Mesenchymal stem cell (in vitro differentiated cells and primary cell): ENCODE measurements around the gene EFHC2.

ENCODE experiments used
- DNase-seq: peaks from one replicate; pipeline ENCODE4 v3.0.0-alpha.2; 2013
- H2AFZ ChIP-seq: one replicate; pipeline ENCODE4 v1.6.1; 2013; ENCODE audit warnings: low read depth, mild to moderate bottlenecking, control low read depth, inconsistent platforms, low read length, moderate library complexity
- H2AK5ac ChIP-seq: 2 replicates; pipeline ENCODE4 v1.6.1; 2013; ENCODE audit warnings: low read length, moderate library complexity, mild to moderate bottlenecking, inconsistent platforms; ENCODE audit not compliant: severe bottlenecking
- H2BK120ac ChIP-seq: one replicate; pipeline ENCODE4 v1.6.1; 2013; ENCODE audit warnings: low read depth, mild to moderate bottlenecking, inconsistent platforms, low read length, moderate library complexity
- H2BK12ac ChIP-seq, 2 experiments: one replicate each; pipeline ENCODE4 v1.6.1; 2013; ENCODE audit warnings: inconsistent platforms in 2 of 2, low read length in 2 of 2, mild to moderate bottlenecking in 2 of 2, moderate library complexity in 2 of 2, control low read depth in 1 of 2
- H2BK15ac ChIP-seq: one replicate; pipeline ENCODE4 v1.6.1; 2013; ENCODE audit warnings: mild to moderate bottlenecking, low read depth, inconsistent platforms; ENCODE audit not compliant: poor library complexity, severe bottlenecking
- H2BK5ac ChIP-seq: 2 replicates; pipeline ENCODE4 v1.6.1; 2013; ENCODE audit warnings: low read depth, mild to moderate bottlenecking, low read length, control low read depth, inconsistent platforms; ENCODE audit not compliant: poor library complexity, severe bottlenecking
- H3K14ac ChIP-seq, 2 experiments: one replicate each; pipeline ENCODE4 v1.6.1; 2013; ENCODE audit warnings: inconsistent platforms in 2 of 2, low read length in 2 of 2, control low read depth in 1 of 2, mild to moderate bottlenecking in 1 of 2, moderate library complexity in 1 of 2
- H3K18ac ChIP-seq, 2 experiments: one replicate each; pipeline ENCODE4 v1.6.1; 2013; ENCODE audit warnings: inconsistent platforms in 2 of 2, low read length in 2 of 2, control low read depth in 1 of 2, low read depth in 1 of 2, mild to moderate bottlenecking in 1 of 2
- H3K23ac ChIP-seq, 2 experiments: one replicate each; pipeline ENCODE4 v1.6.1; 2013; ENCODE audit warnings: inconsistent platforms in 2 of 2, low read length in 2 of 2, mild to moderate bottlenecking in 2 of 2, moderate library complexity in 2 of 2, control low read depth in 1 of 2
- H3K27ac ChIP-seq: 2 replicates; pipeline ENCODE4 v1.5.1; 2013; ENCODE audit warnings: mild to moderate bottlenecking, moderate library complexity, low read length, control low read depth, inconsistent platforms; ENCODE audit not compliant: poor library complexity, severe bottlenecking
- H3K27me3 ChIP-seq, 2 experiments: 2 replicates each; pipeline versions ENCODE4 v1.6.1 to v1.7.0; 2013; ENCODE audit warnings: low read length in 2 of 2, mild to moderate bottlenecking in 2 of 2, moderate library complexity in 2 of 2, control low read depth in 1 of 2, inconsistent platforms in 1 of 2; ENCODE audit not compliant: control insufficient read depth in 1 of 2, insufficient read depth in 1 of 2
- H3K36me3 ChIP-seq, 2 experiments: 2 replicates each; pipeline versions ENCODE4 v1.6.1 to v1.7.0; 2013; ENCODE audit warnings: low read length in 2 of 2, control low read depth in 1 of 2, inconsistent platforms in 1 of 2, low read depth in 1 of 2, mild to moderate bottlenecking in 1 of 2; ENCODE audit not compliant: insufficient read depth in 2 of 2, control insufficient read depth in 1 of 2
- H3K4ac ChIP-seq, 2 experiments: one replicate each; pipeline ENCODE4 v1.6.1; 2013; ENCODE audit warnings: inconsistent platforms in 2 of 2, low read length in 2 of 2, mild to moderate bottlenecking in 2 of 2, moderate library complexity in 2 of 2, control low read depth in 1 of 2, low read depth in 1 of 2
- H3K4me1 ChIP-seq: 2 replicates; pipeline ENCODE4 v1.6.1; 2013; ENCODE audit warnings: low read depth, low read length, control low read depth; ENCODE audit not compliant: control insufficient read depth, insufficient read depth
- H3K4me2 ChIP-seq: 2 replicates; pipeline ENCODE4 v1.6.1; 2013; ENCODE audit warnings: low read length, mild to moderate bottlenecking, inconsistent platforms; ENCODE audit not compliant: poor library complexity, severe bottlenecking
- H3K4me3 ChIP-seq, 2 experiments: 2 replicates each; pipeline versions ENCODE4 v1.5.1 to v1.7.0; 2013; ENCODE audit warnings: low read length in 2 of 2, mild to moderate bottlenecking in 2 of 2, control low read depth in 1 of 2, low read depth in 1 of 2; ENCODE audit not compliant: insufficient read depth in 1 of 2
- H3K79me1 ChIP-seq: replicated peaks from 2 replicates; pipeline ENCODE4 v1.6.1; 2013; ENCODE audit warnings: mild to moderate bottlenecking, control low read depth, low read length, inconsistent platforms; ENCODE audit not compliant: poor library complexity, severe bottlenecking
- H3K9ac ChIP-seq: 2 replicates; pipeline ENCODE4 v1.7.0; 2013; ENCODE audit warnings: mild to moderate bottlenecking, low read length, moderate library complexity
- H3K9me3 ChIP-seq: 2 replicates; pipeline ENCODE4 v1.7.0; 2013; ENCODE audit warnings: mild to moderate bottlenecking, low read length; ENCODE audit not compliant: control insufficient read depth
- H4K8ac ChIP-seq: one replicate; pipeline ENCODE4 v1.6.1; 2013; ENCODE audit warnings: inconsistent platforms, mild to moderate bottlenecking, low read length, moderate library complexity
- H4K91ac ChIP-seq: one replicate; pipeline ENCODE4 v1.6.1; 2013; ENCODE audit warnings: mild to moderate bottlenecking, low read length, inconsistent platforms
- WGBS: methylation state at CpG from one replicate; pipeline ENCODE4 v1.1.7; 2013; ENCODE audit warnings: mixed read lengths; 5-methylcytosine and 5-hydroxymethylcytosine counted together

The EFHC2 gene

GRCh38 chrX:44099366-44099765, 244.1 kb downstream of the EFHC2 start:
- DNase-seq = no peak
- Histone ChIP-seq H3K4me1 (no peaks in the 10 kb centered on the region), H4K91ac (no peak overlapping the region), H3K4me3 (no peak overlapping the region), H3K79me1 (no peaks in the 10 kb centered on the region), H3K9me3 (no peaks in the 10 kb centered on the region), H3K4me2 (no peak overlapping the region), H2AK5ac (no peak overlapping the region), H2BK120ac (no peak overlapping the region), H2BK12ac (no peak overlapping the region), H2AFZ (no peak overlapping the region), H3K18ac (no peak overlapping the region), H2BK5ac (no peak overlapping the region), H3K27me3 (peaks cover 0 to 34% of the 10 kb centered on the region in 2 experiments), H3K4ac (no peak overlapping the region), H3K23ac (no peak overlapping the region), H2BK15ac (no peak overlapping the region), H3K36me3 (no peaks in the 10 kb centered on the region), H3K14ac (no peak overlapping the region), H4K8ac (no peak overlapping the region), H3K9ac (no peak overlapping the region), H3K27ac (no peak overlapping the region)
- 100% methylated on average over 1 of the region's 2 CpGs for WGBS
